GM12864 (cell line): ENCODE data around the gene MEF2A.

Source experiments
- DNase-seq: peaks from one replicate; pipeline ENCODE4 v3.0.0-alpha.2; 2011; ENCODE audit warnings: low read depth
- H3K4me3 ChIP-seq: 2 replicates; pipeline ENCODE4 v1.5.1; 2011; ENCODE audit warnings: mild to moderate bottlenecking, low read depth, low read length, control low read depth
- TF ChIP-seq, protein P1 (sequence below): IDR thresholded peaks from 2 replicates; pipeline ENCODE4 v1.5.1; 2011; ENCODE audit warnings: low read depth, mild to moderate bottlenecking, moderate library complexity, low read length, control low read depth, inconsistent platforms; ENCODE audit errors: missing control alignments

Gene MEF2A

DNA sequence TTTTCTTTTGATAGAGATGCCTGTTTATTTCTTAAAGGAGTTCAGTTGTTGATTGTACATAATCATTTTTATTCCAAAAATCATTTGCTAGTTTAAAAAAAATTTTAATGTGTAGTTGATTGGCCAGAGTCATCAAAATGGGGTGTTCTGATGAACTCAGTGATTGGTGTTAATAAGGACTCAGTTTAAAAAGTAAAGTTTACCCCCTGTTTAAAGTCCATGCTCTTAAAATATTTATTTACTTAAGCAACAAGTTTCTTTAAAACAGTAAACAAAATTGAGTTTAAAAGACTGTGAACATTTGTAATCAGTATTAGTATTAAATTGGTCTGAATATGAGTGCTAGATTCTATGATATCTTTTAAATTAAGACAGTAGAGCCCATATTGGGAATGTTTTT, 56.0 kb downstream of the MEF2A start:
- TF ChIP-seq, protein P1, sequence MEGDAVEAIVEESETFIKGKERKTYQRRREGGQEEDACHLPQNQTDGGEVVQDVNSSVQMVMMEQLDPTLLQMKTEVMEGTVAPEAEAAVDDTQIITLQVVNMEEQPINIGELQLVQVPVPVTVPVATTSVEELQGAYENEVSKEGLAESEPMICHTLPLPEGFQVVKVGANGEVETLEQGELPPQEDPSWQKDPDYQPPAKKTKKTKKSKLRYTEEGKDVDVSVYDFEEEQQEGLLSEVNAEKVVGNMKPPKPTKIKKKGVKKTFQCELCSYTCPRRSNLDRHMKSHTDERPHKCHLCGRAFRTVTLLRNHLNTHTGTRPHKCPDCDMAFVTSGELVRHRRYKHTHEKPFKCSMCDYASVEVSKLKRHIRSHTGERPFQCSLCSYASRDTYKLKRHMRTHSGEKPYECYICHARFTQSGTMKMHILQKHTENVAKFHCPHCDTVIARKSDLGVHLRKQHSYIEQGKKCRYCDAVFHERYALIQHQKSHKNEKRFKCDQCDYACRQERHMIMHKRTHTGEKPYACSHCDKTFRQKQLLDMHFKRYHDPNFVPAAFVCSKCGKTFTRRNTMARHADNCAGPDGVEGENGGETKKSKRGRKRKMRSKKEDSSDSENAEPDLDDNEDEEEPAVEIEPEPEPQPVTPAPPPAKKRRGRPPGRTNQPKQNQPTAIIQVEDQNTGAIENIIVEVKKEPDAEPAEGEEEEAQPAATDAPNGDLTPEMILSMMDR: no peak
- no peak for DNase-seq
- H3K4me3 ChIP-seq: no peak overlapping the region

DNA sequence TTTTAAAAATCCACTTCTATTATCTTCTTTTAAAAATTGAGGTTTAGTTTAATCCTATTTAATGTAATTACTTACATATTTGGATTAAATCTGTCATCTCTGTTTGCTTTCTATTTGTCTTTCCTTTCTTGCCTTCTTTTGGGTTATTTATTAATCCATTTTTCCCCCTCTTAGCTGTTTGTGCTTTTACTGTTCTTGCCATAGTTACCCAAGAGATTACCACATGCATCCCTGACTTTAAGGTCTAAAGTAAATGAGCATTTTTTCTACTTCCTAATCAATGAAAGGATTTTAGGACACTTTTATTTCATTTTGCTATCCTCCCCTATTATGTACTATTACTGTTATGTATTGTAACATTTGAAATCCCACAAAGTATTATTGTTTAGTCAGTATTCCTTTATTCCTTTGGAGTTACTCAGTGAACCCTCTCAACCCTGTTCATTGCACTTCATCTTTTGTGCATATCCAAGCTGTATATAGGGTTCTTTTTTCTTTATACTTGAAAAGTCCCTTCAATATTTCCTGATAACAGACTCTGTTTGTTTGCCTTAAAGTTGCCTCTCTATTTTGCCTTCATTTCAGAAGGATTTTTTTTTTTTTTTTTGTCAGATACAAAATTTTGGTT, 62.7 kb downstream of the MEF2A start:
- TF ChIP-seq, protein P1: no peak
- no peak for DNase-seq
- H3K4me3 ChIP-seq: no peak overlapping the region

DNA sequence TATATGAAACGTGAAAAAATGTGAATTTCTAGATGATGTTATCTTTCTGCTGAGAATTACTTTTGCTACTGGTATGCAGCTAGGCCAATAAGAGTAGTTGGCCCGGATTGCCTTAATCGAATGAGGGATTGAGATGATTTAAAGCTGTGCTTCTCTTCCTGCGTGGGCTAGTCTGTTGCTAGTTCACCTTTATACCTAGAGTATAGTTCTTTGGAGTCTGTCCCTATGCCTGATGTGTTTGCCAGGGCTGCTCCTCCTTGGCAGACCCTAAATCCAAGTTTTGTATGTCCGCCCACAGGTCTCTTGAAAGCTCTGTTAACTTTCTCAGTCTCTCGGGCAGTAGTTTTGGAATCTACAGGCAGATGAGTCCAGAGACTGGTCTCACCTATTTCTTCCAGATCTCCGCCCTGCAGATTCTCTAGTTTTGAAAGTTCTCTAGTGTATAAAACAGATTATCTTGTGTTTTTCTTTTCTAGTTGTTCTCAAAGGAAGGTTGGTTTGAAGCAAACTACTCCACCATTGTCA, 64.9 kb downstream of the MEF2A start:
- no peak for DNase-seq
- H3K4me3 ChIP-seq: peak overlapping the region; percentile 31
- TF ChIP-seq, protein P1: no peak

DNA sequence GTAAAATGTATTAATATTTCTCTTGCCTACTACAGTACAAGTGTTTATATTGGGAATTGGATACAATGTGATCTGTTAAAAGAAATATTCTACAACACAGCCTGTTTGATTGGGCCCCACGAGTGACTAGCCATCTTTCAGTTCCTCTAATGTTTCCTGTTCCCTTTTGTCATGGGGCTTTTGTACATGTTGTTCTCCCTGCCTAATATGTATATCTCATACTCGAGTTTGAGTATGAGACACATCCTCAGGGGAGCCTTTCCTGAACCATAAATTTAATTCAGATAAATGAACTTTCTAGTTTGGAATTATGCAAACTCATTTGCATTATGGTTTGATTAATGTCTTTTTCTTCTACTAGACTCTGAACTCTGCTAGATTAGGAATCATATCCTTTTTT, 65.5 kb downstream of the MEF2A start:
- TF ChIP-seq, protein P1: no peak
- peak; percentile 58 for DNase-seq
- H3K4me3 ChIP-seq: no peak overlapping the region

DNA sequence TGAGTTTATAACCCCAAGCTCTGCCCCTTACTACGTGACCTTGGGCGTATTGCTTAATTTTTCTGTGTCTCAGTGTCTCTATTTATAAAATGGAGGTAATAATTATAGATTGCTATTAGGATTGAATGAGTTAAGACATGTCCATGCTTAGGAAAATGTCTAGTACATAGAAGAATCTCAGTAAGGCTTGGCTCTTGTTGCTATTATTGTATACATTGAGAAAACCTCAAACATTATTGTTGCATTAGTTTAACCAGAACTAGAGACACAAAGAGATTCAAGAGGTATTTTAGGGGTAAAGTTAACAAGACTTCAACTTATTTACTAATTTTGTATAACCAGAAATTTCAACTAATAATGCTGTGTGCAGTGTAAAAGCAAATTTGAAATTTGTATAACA, 66.7 kb downstream of the MEF2A start:
- H3K4me3 ChIP-seq: no peak overlapping the region
- TF ChIP-seq, protein P1: no peak
- no peak for DNase-seq

DNA sequence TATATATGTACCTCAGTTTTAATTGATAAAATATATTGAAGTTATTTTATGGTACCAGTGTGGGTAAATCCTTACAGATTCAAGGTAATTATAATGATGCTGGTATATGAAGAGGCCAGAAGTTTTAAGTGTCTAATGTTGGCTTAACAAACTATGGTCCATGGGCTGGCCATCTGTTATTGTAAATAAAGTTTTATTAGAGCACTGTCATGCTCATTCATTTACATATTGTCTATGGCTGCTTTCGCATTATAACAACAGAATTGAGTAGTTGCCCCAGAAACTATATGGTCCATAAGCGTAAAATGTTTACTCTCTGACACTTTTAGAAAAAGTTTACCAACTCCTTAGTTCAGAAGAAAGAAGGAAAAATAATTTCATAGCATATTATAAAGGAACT, 67.9 kb downstream of the MEF2A start:
- no peak for DNase-seq
- H3K4me3 ChIP-seq: no peak overlapping the region
- TF ChIP-seq, protein P1: no peak

DNA sequence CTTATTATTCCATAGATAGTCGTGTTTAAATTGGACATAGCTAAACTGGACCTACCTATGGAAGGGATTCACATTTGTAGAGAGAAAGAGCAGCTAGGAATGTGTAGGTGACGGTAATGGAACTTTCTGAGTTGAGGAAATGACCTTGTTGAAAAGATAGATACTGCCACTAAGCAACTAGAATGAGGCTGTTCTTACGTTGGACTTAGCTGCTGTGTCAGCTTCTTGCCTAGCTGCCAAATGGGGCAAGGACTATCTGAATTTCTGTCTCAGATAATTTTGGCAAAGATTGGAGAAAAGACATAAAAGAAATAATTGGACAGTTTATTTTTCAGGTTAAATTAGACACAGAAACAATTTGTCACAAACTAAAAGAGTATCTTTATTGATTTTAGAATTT, 68.8 kb downstream of the MEF2A start:
- no peak for DNase-seq
- TF ChIP-seq, protein P1: no peak
- no peak overlapping the region for H3K4me3 ChIP-seq
